GM23248 (cell line): Measurements from ENCODE around the gene ELMO1. TPM values are rescaled to one million over a fixed set of nuclear protein-coding genes. Genes with fewer than 3 reads are reported as not detected.

Experiments used
- DNase-seq: peaks from one replicate; pipeline ENCODE4 v3.0.0-alpha.2; 2015
- H2AFZ ChIP-seq: fragments of 200-600 bp; sonication (generic); 2 replicates; pipeline ENCODE4 v1.6.1; 2016; ENCODE audit warnings: antibody characterized with exemption
- H3F3A ChIP-seq: fragments of 200-600 bp; sonication (generic); 2 replicates; pipeline ENCODE4 v1.6.1; 2016; ENCODE audit warnings: mild to moderate bottlenecking, antibody characterized with exemption, mixed run types; ENCODE audit not compliant: insufficient read depth
- H3K27ac ChIP-seq: fragments of 200-600 bp; sonication (generic); 2 replicates; pipeline ENCODE4 v1.5.1; 2016; ENCODE audit warnings: mild to moderate bottlenecking
- H3K27me3 ChIP-seq: fragments of 200-600 bp; sonication (generic); replicated peaks from 2 replicates; pipeline ENCODE4 v1.6.1; 2016; ENCODE audit warnings: mild to moderate bottlenecking; ENCODE audit not compliant: insufficient read depth
- H3K36me3 ChIP-seq: fragments of 200-600 bp; sonication (generic); 2 replicates; pipeline ENCODE4 v1.6.1; 2016; ENCODE audit warnings: low read depth, mild to moderate bottlenecking
- H3K4me1 ChIP-seq: fragments of 200-600 bp; sonication (generic); 2 replicates; pipeline ENCODE4 v1.6.1; 2016; ENCODE audit warnings: mild to moderate bottlenecking; ENCODE audit not compliant: insufficient read depth
- H3K4me2 ChIP-seq: fragments of 200-600 bp; sonication (generic); one replicate; pipeline ENCODE4 v1.6.1; 2016; ENCODE audit warnings: mild to moderate bottlenecking; ENCODE audit not compliant: unreplicated experiment
- H3K4me3 ChIP-seq: fragments of 200-600 bp; sonication (generic); 2 replicates; pipeline ENCODE4 v1.5.1; 2016; ENCODE audit warnings: mild to moderate bottlenecking
- H3K79me2 ChIP-seq: fragments of 200-600 bp; sonication (generic); 2 replicates; pipeline ENCODE4 v1.6.1; 2016; ENCODE audit warnings: mild to moderate bottlenecking; ENCODE audit not compliant: insufficient read depth
- H3K9ac ChIP-seq: fragments of 200-600 bp; sonication (generic); 2 replicates; pipeline ENCODE4 v1.6.1; 2016; ENCODE audit warnings: mild to moderate bottlenecking
- H3K9me2 ChIP-seq: fragments of 200-600 bp; sonication (generic); 2 replicates; pipeline ENCODE4 v1.6.1; 2016; ENCODE audit warnings: mixed run types, mild to moderate bottlenecking, moderate library complexity; ENCODE audit not compliant: insufficient read depth
- H3K9me3 ChIP-seq: fragments of 200-600 bp; sonication (generic); one replicate; pipeline ENCODE4 v1.6.1; 2017; ENCODE audit warnings: low read depth
- H4K20me1 ChIP-seq: fragments of 200-600 bp; sonication (generic); 2 replicates; pipeline ENCODE4 v1.6.0; 2016; ENCODE audit not compliant: insufficient read depth
- EZH2 ChIP-seq: fragments of 200-600 bp; sonication (generic); IDR thresholded peaks from 2 replicates; pipeline ENCODE4 v1.6.1; 2018; ENCODE audit warnings: antibody characterized with exemption, mild to moderate bottlenecking; ENCODE audit not compliant: insufficient read depth, poor library complexity, severe bottlenecking
- EZH2phosphoT487 ChIP-seq: fragments of 200-600 bp; sonication (generic); IDR thresholded peaks from 2 replicates; pipeline ENCODE4 v1.6.1; 2018; ENCODE audit warnings: antibody characterized with exemption, moderate library complexity, mild to moderate bottlenecking, low read depth; ENCODE audit not compliant: insufficient read depth
- WGBS, 2 experiments: methylation state at CpG; one replicate each; pipeline ENCODE4 v1.1.6; 2015 to 2017; ENCODE audit warnings: low lambda C conversion rate in 2 of 2, low coverage in 1 of 2; ENCODE audit errors: missing lambda C conversion rate in 2 of 2; 5-methylcytosine and 5-hydroxymethylcytosine counted together
- in situ Hi-C: fragments of 300-500 bp; cut with MboI; formaldehyde crosslinking; loops from 2 replicates; pipeline ENCODE4 v1.15.0; 2020
- polyA plus RNA-seq: library from polyadenylated mRNA; unstranded; fragments of >200 nt; fragmentation: Nextera tagmentation; extraction: Ambion mirVana; gene quantifications from 2 replicates; pipeline ENCODE4 v1.2.1, GENCODE V29; 2016
- total RNA-seq: library from RNA; depleted of rRNA; stranded (reverse); fragments of >200 nt; shearing (Covaris generic); gene quantifications from 2 replicates; pipeline ENCODE4 v1.2.3, GENCODE V29; 2014

Gene ELMO1
- total and polyA plus RNA-seq, 2 experiments from 2014 or later = not detected

GRCh38 chr7:37181550-37181932, 267.1 kb downstream of the ELMO1 start:
- in situ Hi-C loops = loop anchor here (10.0 to 25.0 kb wide), 2 partner anchors 197 to 694 kb away; no protein-coding TSS in a partner anchor
- H3K9ac ChIP-seq = no peak overlapping the region
- no peak overlapping the region for H2AFZ ChIP-seq

DNA sequence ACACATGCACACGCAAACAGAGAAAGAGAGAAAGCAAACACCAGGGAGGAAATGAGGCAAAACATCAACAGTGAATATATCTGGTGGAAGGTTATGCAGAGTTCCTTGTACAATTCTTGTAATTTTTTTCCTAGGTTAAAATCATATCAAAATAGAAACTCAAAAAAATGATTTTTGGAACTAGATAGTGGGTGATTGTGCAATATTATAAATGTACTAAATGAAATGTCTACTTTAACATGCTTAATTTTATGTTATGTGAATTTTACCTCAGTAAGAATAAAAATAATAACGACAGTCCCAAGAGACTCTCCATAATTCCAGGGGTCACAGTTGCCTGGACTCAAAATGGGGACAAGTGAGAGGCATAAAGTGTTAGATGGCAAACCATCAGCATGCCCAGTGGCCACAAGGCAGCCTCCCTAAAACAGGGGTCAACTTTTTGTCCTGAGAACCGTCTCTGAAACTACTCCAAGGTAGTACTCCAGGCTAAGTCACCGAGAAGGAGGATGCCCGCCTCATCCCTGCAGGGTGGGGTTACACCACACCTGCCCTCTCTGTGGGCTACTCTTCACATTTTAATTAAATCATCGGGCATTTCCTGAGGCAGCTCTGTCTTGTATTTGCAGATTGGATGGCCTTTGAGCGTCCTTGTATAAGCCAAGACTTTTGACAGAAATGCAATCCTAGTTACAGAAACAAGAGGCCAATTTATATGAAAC, 267.7 kb downstream of the ELMO1 start:
- DNase-seq = no peak
- Histone ChIP-seq H3K27me3 (no peaks in the 10 kb centered on the region), H3F3A (no peaks in the 10 kb centered on the region), H3K9ac (no peak overlapping the region), H3K4me1 (no peaks in the 10 kb centered on the region), H4K20me1 (no peaks in the 10 kb centered on the region), H3K9me3 (no peaks in the 10 kb centered on the region), H3K4me3 (no peak overlapping the region), H3K36me3 (no peaks in the 10 kb centered on the region), H3K4me2 (no peak overlapping the region), H3K27ac (no peak overlapping the region), H3K79me2 (no peaks in the 10 kb centered on the region), H2AFZ (no peak overlapping the region), H3K9me2 (no peaks in the 10 kb centered on the region)
- TF ChIP-seq EZH2 (no peak), EZH2phosphoT487 (no peak)
- WGBS, 2 experiments = 45 to 50% methylated on average over 7 of the region's 7 CpGs
- in situ Hi-C loops = loop anchor here (10.0 to 25.0 kb wide), 2 partner anchors 196 to 694 kb away; no protein-coding TSS in a partner anchor

More at GRCh38 chr7:37181550-37181932, 267.1 kb downstream of the ELMO1 start:
- no peak for DNase-seq
- no peak for TF ChIP-seq EZH2
- no peak for TF ChIP-seq EZH2phosphoT487
- no peak overlapping the region for H3K4me2 ChIP-seq
- no peak overlapping the region for H3K27ac ChIP-seq
- H3K9me3 ChIP-seq = no peaks in the 10 kb centered on the region
- H3K27me3 ChIP-seq = no peaks in the 10 kb centered on the region; the same call in 1 of the 2 replicates
- H3K9me2 ChIP-seq = no peaks in the 10 kb centered on the region
- no peaks in the 10 kb centered on the region for H3K36me3 ChIP-seq
- H3F3A ChIP-seq = no peaks in the 10 kb centered on the region
- H3K79me2 ChIP-seq = no peaks in the 10 kb centered on the region
- no peak overlapping the region for H3K4me3 ChIP-seq
- H4K20me1 ChIP-seq = no peaks in the 10 kb centered on the region
- H3K4me1 ChIP-seq = no peaks in the 10 kb centered on the region

GRCh38 chr7:37176079-37176478, 272.6 kb downstream of the ELMO1 start:
- H3K9me2 ChIP-seq = no peaks in the 10 kb centered on the region
- in situ Hi-C loops = loop anchor here (25.0 kb wide), 1 partner anchor 689 kb away; no protein-coding TSS in a partner anchor
- TF ChIP-seq EZH2phosphoT487 = no peak
- no peak for TF ChIP-seq EZH2
- no peak for DNase-seq
- H4K20me1 ChIP-seq = no peaks in the 10 kb centered on the region
- no peaks in the 10 kb centered on the region for H3K79me2 ChIP-seq
- WGBS, 2 experiments = 62 to 70% methylated on average over 3 of the region's 3 CpGs
- no peaks in the 10 kb centered on the region for H3K27me3 ChIP-seq
- no peaks in the 10 kb centered on the region for H3K4me1 ChIP-seq
- no peaks in the 10 kb centered on the region for H3K36me3 ChIP-seq
- H3F3A ChIP-seq = no peaks in the 10 kb centered on the region
- no peaks in the 10 kb centered on the region for H3K9me3 ChIP-seq
- no peak overlapping the region for H3K9ac ChIP-seq
- no peak overlapping the region for H3K27ac ChIP-seq
- no peak overlapping the region for H2AFZ ChIP-seq
- no peak overlapping the region for H3K4me3 ChIP-seq
- H3K4me2 ChIP-seq = no peak overlapping the region

DNA sequence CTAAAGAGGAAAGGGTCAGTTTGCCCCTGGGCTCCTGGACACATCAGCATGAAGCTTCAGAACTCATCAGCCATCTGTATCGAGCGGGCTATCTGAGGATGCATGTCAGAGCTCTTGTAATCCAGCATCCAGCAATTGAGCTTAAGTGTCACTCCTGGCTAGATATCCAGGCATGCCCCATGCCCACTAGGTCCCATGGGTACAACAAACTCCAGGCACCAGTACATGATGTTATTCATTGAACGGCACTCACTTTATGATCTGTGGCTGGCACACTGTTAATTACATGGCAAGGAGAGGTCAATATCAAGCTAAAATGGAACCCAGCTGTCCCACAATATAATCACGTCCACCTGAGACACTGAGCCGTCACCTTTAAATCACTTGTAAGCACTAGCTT, 274.2 kb downstream of the ELMO1 start:
- TF ChIP-seq EZH2phosphoT487 = no peak

More for the DNA sequence above, 274.2 kb downstream of the ELMO1 start:
- Histone ChIP-seq H3K36me3 (no peaks in the 10 kb centered on the region), H3K27ac (no peak overlapping the region), H3F3A (no peaks in the 10 kb centered on the region), H3K4me2 (no peak overlapping the region), H3K27me3 (no peaks in the 10 kb centered on the region), H3K4me3 (no peak overlapping the region), H3K9me2 (no peaks in the 10 kb centered on the region), H3K9ac (no peak overlapping the region), H2AFZ (no peak overlapping the region), H3K4me1 (no peaks in the 10 kb centered on the region), H4K20me1 (no peaks in the 10 kb centered on the region), H3K79me2 (no peaks in the 10 kb centered on the region), H3K9me3 (no peaks in the 10 kb centered on the region)
- 70 to 71% methylated on average over 5 of the region's 5 CpGs for WGBS, 2 experiments
- no peak for DNase-seq
- in situ Hi-C loops = no loop called here
